ENCODE data around the gene RBM15. TPM values are rescaled to one million over a fixed set of nuclear protein-coding genes. Genes with fewer than 3 reads are reported as not detected.

The RBM15 gene
- total and polyA plus RNA-seq, 2 experiments from 2014 or later = 20.8 to 84.0 TPM

GRCh38 chr1:110375490-110375889 is 36.3 kb downstream of the RBM15 start (continued):
- TF ChIP-seq, protein P1, sequence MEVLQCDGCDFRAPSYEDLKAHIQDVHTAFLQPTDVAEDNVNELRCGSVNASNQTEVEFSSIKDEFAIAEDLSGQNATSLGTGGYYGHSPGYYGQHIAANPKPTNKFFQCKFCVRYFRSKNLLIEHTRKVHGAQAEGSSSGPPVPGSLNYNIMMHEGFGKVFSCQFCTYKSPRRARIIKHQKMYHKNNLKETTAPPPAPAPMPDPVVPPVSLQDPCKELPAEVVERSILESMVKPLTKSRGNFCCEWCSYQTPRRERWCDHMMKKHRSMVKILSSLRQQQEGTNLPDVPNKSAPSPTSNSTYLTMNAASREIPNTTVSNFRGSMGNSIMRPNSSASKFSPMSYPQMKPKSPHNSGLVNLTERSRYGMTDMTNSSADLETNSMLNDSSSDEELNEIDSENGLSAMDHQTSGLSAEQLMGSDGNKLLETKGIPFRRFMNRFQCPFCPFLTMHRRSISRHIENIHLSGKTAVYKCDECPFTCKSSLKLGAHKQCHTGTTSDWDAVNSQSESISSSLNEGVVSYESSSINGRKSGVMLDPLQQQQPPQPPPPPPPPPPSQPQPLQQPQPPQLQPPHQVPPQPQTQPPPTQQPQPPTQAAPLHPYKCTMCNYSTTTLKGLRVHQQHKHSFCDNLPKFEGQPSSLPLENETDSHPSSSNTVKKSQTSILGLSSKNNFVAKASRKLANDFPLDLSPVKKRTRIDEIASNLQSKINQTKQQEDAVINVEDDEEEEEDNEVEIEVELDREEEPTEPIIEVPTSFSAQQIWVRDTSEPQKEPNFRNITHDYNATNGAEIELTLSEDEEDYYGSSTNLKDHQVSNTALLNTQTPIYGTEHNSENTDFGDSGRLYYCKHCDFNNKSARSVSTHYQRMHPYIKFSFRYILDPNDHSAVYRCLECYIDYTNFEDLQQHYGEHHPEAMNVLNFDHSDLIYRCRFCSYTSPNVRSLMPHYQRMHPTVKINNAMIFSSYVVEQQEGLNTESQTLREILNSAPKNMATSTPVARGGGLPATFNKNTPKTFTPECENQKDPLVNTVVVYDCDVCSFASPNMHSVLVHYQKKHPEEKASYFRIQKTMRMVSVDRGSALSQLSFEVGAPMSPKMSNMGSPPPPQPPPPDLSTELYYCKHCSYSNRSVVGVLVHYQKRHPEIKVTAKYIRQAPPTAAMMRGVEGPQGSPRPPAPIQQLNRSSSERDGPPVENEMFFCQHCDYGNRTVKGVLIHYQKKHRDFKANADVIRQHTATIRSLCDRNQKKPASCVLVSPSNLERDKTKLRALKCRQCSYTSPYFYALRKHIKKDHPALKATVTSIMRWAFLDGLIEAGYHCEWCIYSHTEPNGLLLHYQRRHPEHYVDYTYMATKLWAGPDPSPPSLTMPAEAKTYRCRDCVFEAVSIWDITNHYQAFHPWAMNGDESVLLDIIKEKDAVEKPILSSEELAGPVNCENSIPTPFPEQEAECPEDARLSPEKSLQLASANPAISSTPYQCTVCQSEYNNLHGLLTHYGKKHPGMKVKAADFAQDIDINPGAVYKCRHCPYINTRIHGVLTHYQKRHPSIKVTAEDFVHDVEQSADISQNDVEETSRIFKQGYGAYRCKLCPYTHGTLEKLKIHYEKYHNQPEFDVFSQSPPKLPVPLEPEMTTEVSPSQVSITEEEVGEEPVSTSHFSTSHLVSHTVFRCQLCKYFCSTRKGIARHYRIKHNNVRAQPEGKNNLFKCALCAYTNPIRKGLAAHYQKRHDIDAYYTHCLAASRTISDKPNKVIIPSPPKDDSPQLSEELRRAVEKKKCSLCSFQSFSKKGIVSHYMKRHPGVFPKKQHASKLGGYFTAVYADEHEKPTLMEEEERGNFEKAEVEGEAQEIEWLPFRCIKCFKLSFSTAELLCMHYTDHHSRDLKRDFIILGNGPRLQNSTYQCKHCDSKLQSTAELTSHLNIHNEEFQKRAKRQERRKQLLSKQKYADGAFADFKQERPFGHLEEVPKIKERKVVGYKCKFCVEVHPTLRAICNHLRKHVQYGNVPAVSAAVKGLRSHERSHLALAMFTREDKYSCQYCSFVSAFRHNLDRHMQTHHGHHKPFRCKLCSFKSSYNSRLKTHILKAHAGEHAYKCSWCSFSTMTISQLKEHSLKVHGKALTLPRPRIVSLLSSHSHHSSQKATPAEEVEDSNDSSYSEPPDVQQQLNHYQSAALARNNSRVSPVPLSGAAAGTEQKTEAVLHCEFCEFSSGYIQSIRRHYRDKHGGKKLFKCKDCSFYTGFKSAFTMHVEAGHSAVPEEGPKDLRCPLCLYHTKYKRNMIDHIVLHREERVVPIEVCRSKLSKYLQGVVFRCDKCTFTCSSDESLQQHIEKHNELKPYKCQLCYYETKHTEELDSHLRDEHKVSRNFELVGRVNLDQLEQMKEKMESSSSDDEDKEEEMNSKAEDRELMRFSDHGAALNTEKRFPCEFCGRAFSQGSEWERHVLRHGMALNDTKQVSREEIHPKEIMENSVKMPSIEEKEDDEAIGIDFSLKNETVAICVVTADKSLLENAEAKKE (CRISPR knock-in tag; IDR thresholded peaks at IDR 0.05) = no peak
- TF ChIP-seq EZH2phosphoT487 (IDR thresholded peaks at IDR 0.05; ENCODE audit: unreplicated experiment) (no peak), ZNF331 (CRISPR knock-in tag; IDR thresholded peaks at IDR 0.05; ENCODE audit: low read depth) (no peak), REST (IDR thresholded peaks at IDR 0.05; ENCODE audit: unreplicated experiment) (no peak), CREB1 (CRISPR knock-in tag; IDR thresholded peaks at IDR 0.05; ENCODE audit: low read depth) (no peak), ZNF114 (CRISPR knock-in tag; IDR thresholded peaks at IDR 0.05) (no peak), JUNB (IDR thresholded peaks at IDR 0.05; ENCODE audit: unreplicated experiment) (no peak)
- TF ChIP-seq, protein P2, sequence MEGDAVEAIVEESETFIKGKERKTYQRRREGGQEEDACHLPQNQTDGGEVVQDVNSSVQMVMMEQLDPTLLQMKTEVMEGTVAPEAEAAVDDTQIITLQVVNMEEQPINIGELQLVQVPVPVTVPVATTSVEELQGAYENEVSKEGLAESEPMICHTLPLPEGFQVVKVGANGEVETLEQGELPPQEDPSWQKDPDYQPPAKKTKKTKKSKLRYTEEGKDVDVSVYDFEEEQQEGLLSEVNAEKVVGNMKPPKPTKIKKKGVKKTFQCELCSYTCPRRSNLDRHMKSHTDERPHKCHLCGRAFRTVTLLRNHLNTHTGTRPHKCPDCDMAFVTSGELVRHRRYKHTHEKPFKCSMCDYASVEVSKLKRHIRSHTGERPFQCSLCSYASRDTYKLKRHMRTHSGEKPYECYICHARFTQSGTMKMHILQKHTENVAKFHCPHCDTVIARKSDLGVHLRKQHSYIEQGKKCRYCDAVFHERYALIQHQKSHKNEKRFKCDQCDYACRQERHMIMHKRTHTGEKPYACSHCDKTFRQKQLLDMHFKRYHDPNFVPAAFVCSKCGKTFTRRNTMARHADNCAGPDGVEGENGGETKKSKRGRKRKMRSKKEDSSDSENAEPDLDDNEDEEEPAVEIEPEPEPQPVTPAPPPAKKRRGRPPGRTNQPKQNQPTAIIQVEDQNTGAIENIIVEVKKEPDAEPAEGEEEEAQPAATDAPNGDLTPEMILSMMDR (conservative IDR thresholded peaks at IDR 0.05; ENCODE audit: low read depth in 2 of 2) = no peak
